HepG2 (cell line): ENCODE measurements around the gene CCDC142. TPM values are rescaled to one million over a fixed set of nuclear protein-coding genes. Genes with fewer than 3 reads are reported as not detected.

ENCODE experiments used
- ATAC-seq: fragments of 200-7000 bp; cut with Tn5 transposase; 3 replicates; pipeline ENCODE4 v1.9.1; 2020; ENCODE audit warnings: mild to moderate bottlenecking, moderate library complexity
- BruUV-seq: library from RNA; stranded (reverse); fragments of 400-500 nt; replicated peaks from 2 replicates; lab custom pipeline; 2021; lab: Mats Ljungman, UMichigan
- CTCF ChIA-PET: fragments of 300-600 bp; formaldehyde crosslinking; extraction: SDS; loops from one replicate; lab custom pipeline; 2021; ENCODE audit warnings: low total read pairs, inconsistent platforms, low intra/inter-chr PET ratio; lab: Yijun Ruan, JAX
- POLR2A ChIA-PET: fragments of 350-600 bp; sonication (Branson Sonifier 250); formaldehyde crosslinking; loops from one replicate; lab custom pipeline; 2020; ENCODE audit warnings: antibody characterized with exemption, inconsistent platforms; lab: Yijun Ruan, JAX
- DNase-seq: peaks from one replicate; pipeline ENCODE4 v3.0.0-alpha.2; 2015; ENCODE audit warnings: low spot score
- FAIRE-seq: peaks from 3 replicates; lab custom pipeline; 2011; peaks lifted over from hg19 to GRCh38; lab: Jason Lieb, UNC
- H2AFZ ChIP-seq: one replicate; pipeline ENCODE4 v1.6.1; 2011; ENCODE audit warnings: low read length, inconsistent platforms
- H3K27ac ChIP-seq: fragments of 300-600 bp; 3 replicates; pipeline ENCODE4 v1.8.0; 2011; ENCODE audit warnings: mixed run types, mild to moderate bottlenecking, mixed read lengths, low read length, inconsistent platforms; ENCODE audit not compliant: insufficient read depth; ENCODE audit errors: extremely low read length
- H3K27me3 ChIP-seq, 2 experiments: fragments of 200-600 bp in 1 of 2; 2 replicates in 1 of 2; 3 replicates in 1 of 2; pipeline versions ENCODE4 v1.6.0 to v1.8.0; 2011; ENCODE audit warnings: low read length in 2 of 2, mild to moderate bottlenecking in 2 of 2, moderate library complexity in 2 of 2, inconsistent platforms in 1 of 2; ENCODE audit not compliant: insufficient read depth in 2 of 2, control insufficient read depth in 1 of 2
- H3K36me3 ChIP-seq, 2 experiments: fragments of 200-600 bp in 1 of 2; replicated peaks in 1 of 2; 2 replicates in 1 of 2; 3 replicates in 1 of 2; pipeline versions ENCODE4 v1.5.1 to v1.8.0; 2011; ENCODE audit warnings: low read length in 2 of 2, inconsistent platforms in 1 of 2; ENCODE audit not compliant: insufficient read depth in 2 of 2, control insufficient read depth in 1 of 2
- H3K4me1 ChIP-seq: 2 replicates; pipeline ENCODE4 v1.5.1; 2012; ENCODE audit warnings: low read length, inconsistent platforms; ENCODE audit not compliant: insufficient read depth
- H3K4me2 ChIP-seq: 2 replicates; pipeline ENCODE4 v1.6.0; 2011; ENCODE audit warnings: low read depth, low read length, inconsistent platforms
- H3K4me3 ChIP-seq, 3 experiments: fragments of 200-600 bp in 1 of 3; sonication (generic), shearing (Covaris generic) in 1 of 3; replicated peaks in 1 of 3; 2 replicates each; pipeline ENCODE4 v1.5.1; 2011 to 2016; ENCODE audit warnings: low read length in 3 of 3, inconsistent platforms in 2 of 3, low read depth in 2 of 3, mild to moderate bottlenecking in 2 of 3, control low read depth in 1 of 3, mixed read lengths in 1 of 3; ENCODE audit not compliant: insufficient read depth in 1 of 3
- H3K79me2 ChIP-seq: one replicate; pipeline ENCODE4 v1.6.1; 2011; ENCODE audit warnings: low read length, inconsistent platforms; ENCODE audit not compliant: insufficient read depth
- H3K9ac ChIP-seq: 2 replicates; pipeline ENCODE4 v1.6.0; 2011; ENCODE audit warnings: mild to moderate bottlenecking, low read depth, low read length, inconsistent platforms; ENCODE audit not compliant: insufficient read depth
- H3K9me3 ChIP-seq: 2 replicates; pipeline ENCODE4 v1.5.1; 2012; ENCODE audit warnings: mild to moderate bottlenecking, low read length
- H4K20me1 ChIP-seq: 2 replicates; pipeline ENCODE4 v1.6.0; 2011; ENCODE audit warnings: inconsistent platforms, mild to moderate bottlenecking, low read length, moderate library complexity; ENCODE audit not compliant: insufficient read depth
- CHD4 ChIP-seq: fragments of 200-600 bp; sonication (generic); IDR thresholded peaks from 2 replicates; pipeline ENCODE4 v1.7.0; 2017; ENCODE audit warnings: mild to moderate bottlenecking, low read length, borderline replicate concordance
- EP300 ChIP-seq, 3 experiments: sonication (generic) in 1 of 3; formaldehyde crosslinking in 1 of 3; IDR thresholded peaks; 2 replicates each; pipeline versions ENCODE4 v1.5.1 to v1.6.1; 2011 to 2020; ENCODE audit warnings: low read depth in 2 of 3, low read length in 2 of 3, borderline replicate concordance in 1 of 3, improper control_type of control experiment in 1 of 3, mild to moderate bottlenecking in 1 of 3, missing genetic modification reagents in 1 of 3, moderate library complexity in 1 of 3
- FOXA3 ChIP-seq: IDR thresholded peaks from 2 replicates; pipeline ENCODE4 v1.6.1; 2016; ENCODE audit warnings: missing genetic modification reagents, missing compliant biosample characterization
- HDAC2 ChIP-seq: sonication (generic); formaldehyde crosslinking; IDR thresholded peaks from 2 replicates; pipeline ENCODE4 v1.4.0; 2020; ENCODE audit warnings: missing genetic modification reagents
- HIVEP1 ChIP-seq: sonication (generic); formaldehyde crosslinking; IDR thresholded peaks from 2 replicates; pipeline ENCODE4 v1.4.0; 2020; ENCODE audit warnings: mild to moderate bottlenecking, missing genetic modification reagents
- PHF20 ChIP-seq: sonication (generic); formaldehyde crosslinking; IDR thresholded peaks from 2 replicates; pipeline ENCODE4 v1.5.0; 2020; ENCODE audit warnings: mild to moderate bottlenecking, missing genetic modification reagents
- PITX1 ChIP-seq: sonication (generic); formaldehyde crosslinking; IDR thresholded peaks from 2 replicates; pipeline ENCODE4 v1.5.1; 2020; ENCODE audit warnings: mild to moderate bottlenecking, missing genetic modification reagents
- RAD21 ChIP-seq: fragments of 450-650 bp; formaldehyde crosslinking; IDR thresholded peaks from 2 replicates; pipeline ENCODE4 v1.5.0; 2020; ENCODE audit warnings: mild to moderate bottlenecking
- SAFB2 ChIP-seq: sonication (generic); formaldehyde crosslinking; IDR thresholded peaks from 2 replicates; pipeline ENCODE4 v1.5.1; 2020; ENCODE audit warnings: missing genetic modification reagents, low read depth, mild to moderate bottlenecking, borderline replicate concordance
- SAP130 ChIP-seq: IDR thresholded peaks from 2 replicates; pipeline ENCODE4 v1.6.1; 2016; ENCODE audit warnings: low read depth
- SMARCC2 ChIP-seq: fragments of 450-650 bp; IDR thresholded peaks from 2 replicates; pipeline ENCODE4 v1.6.1; 2017; ENCODE audit warnings: antibody characterized with exemption, mild to moderate bottlenecking
- ZEB1 ChIP-seq: IDR thresholded peaks from 2 replicates; pipeline ENCODE4 v1.6.1; 2012; ENCODE audit warnings: mild to moderate bottlenecking, low read depth, inconsistent platforms; ENCODE audit not compliant: insufficient replicate concordance
- ZFP90 ChIP-seq: sonication (generic); formaldehyde crosslinking; IDR thresholded peaks from 2 replicates; pipeline ENCODE4 v1.8.0; 2022; ENCODE audit warnings: missing genetic modification reagents, mild to moderate bottlenecking, inconsistent platforms, borderline replicate concordance
- ZNF605 ChIP-seq: sonication (generic); formaldehyde crosslinking; IDR thresholded peaks from 2 replicates; pipeline ENCODE4 v1.8.0; 2022; ENCODE audit warnings: mild to moderate bottlenecking, missing genetic modification reagents
- ZNF761 ChIP-seq: sonication (generic); formaldehyde crosslinking; conservative IDR thresholded peaks from 2 replicates; pipeline ENCODE4 v1.4.0; 2020; ENCODE audit warnings: mild to moderate bottlenecking, missing genetic modification reagents
- ZSCAN21 ChIP-seq: sonication (generic); formaldehyde crosslinking; IDR thresholded peaks from 2 replicates; pipeline ENCODE4 v1.8.0; 2022; ENCODE audit warnings: mild to moderate bottlenecking, missing genetic modification reagents, moderate library complexity, borderline replicate concordance
- WGBS: methylation state at CpG from one replicate; pipeline ENCODE4 v1.1.6; 2017; ENCODE audit warnings: low lambda C conversion rate; 5-methylcytosine and 5-hydroxymethylcytosine counted together
- in situ Hi-C: cut with HindIII; loops from 2 replicates; pipeline ENCODE4 v1.10.0; 2017; ENCODE audit warnings: low pct_unique_long_range_greater_than_20kb; ENCODE audit not compliant: extremely low pct_ligation_motif_present
- intact Hi-C: fragments of 100-400 bp; cut with micrococcal nuclease; formaldehyde crosslinking; loops from one replicate; pipeline ENCODE4 v1.10.0; 2022; ENCODE audit not compliant: unreplicated experiment
- polyA plus RNA-seq, 8 experiments: library from polyadenylated mRNA; depleted of rRNA in 3 of 8; stranded (reverse) in 7 of 8; unstranded in 1 of 8; fragments of >200 nt; fragmentation: Illumina TruSeq in 4 of 8; extraction: Trizol in 4 of 8; gene quantifications; 2 replicates each; pipeline versions ENCODE4 v1.2.1 to v1.2.3, GENCODE V29; 2011 to 2016; ENCODE audit warnings: low read depth in 4 of 8, missing spikeins in 1 of 8, mixed read lengths in 1 of 8; ENCODE audit not compliant: insufficient read depth in 1 of 8
- total RNA-seq, 5 experiments: library from RNA; depleted of rRNA; stranded (reverse); fragments of >200 nt; fragmentation: Illumina TruSeq; extraction: Trizol; gene quantifications; 2 replicates each; pipeline ENCODE4 v1.2.3, GENCODE V29; 2016; ENCODE audit warnings: low read depth in 1 of 5
- TF ChIP-seq, protein P1 (sequence below): sonication (generic); formaldehyde crosslinking; IDR thresholded peaks from 2 replicates; pipeline ENCODE4; 2020; ENCODE audit warnings: missing genetic modification reagents, mild to moderate bottlenecking, borderline replicate concordance

Gene CCDC142
- total and polyA plus RNA-seq, 2 of the 13 experiments (the other 11 are each of a cell fraction or from before 2014, with no cell fraction given), result 14.7 to 30.4 TPM

DNA sequence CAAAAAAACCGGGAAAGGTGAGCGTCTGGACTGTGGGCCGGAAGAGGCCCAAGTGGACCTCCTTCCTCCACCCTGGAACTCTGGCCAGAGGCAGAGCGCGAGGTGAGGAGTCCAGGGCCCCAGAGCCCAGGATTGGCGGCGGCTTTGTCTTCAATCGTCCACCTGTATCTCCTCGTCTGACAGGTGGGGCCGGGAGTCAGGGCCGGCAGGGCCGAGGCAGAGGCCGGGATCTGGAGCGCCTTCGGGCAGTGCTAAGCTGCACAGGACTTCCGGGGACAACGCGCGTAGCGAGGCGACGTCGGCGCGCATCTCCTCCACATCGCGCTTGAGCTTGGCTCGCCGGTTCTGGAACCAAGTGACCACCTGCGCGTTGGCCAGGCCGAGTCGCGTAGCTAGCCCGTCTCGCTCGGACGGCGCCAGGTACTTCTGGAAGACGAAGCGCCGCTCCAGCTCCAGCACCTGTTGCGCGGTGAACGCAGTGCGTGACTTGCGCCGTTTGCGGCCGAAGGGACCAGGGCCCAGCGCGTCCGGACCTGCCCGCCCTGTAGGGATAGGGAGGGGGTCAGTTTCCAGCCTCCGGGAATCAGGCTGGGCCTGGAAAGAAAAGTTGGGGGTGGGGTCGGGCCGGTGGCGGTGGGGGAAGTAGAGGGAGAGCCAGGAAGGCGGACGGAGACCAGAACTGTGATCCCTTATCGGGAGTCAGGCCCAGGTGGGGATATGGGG is 15.1 kb upstream of the CCDC142 start (continued):
- TF ChIP-seq SAFB2 (no peak), FOXA3 (CRISPR knock-in tag) (no peak)

GRCh38 chr2:74496997-74497776 is 14.4 kb upstream of the CCDC142 start:
- Histone ChIP-seq H4K20me1 (no peaks in the 10 kb centered on the region), H3K79me2 (peaks cover 13% of the 10 kb centered on the region), H3K27ac (peak overlapping the region; percentile 70), H3K4me1 (peaks cover 66% of the 10 kb centered on the region), H3K36me3 (peaks cover 12 to 21% of the 10 kb centered on the region in 2 experiments), H3K9me3 (no peaks in the 10 kb centered on the region), H3K9ac (peak overlapping the region; percentile 41; the same call in 1 of the 2 replicates), H3K27me3 (no peaks in the 10 kb centered on the region; a peak in 1 of 5 replicates), H2AFZ (no peak overlapping the region), H3K4me2 (peak overlapping the region; percentile 92), H3K4me3 (peak overlapping the region; percentile 2 to 66 (median 53); a peak in 5 of 6 replicates)
- BruUV-seq, result no TSS peak
- ChIA-PET POLR2A (interaction anchor here (0.6 to 16.5 kb wide), 10 partner anchors 10 to 106 kb away, joined by 3 to 795 read pairs (median 4); partner anchors contain the start of genes CCDC142, DQX1, MRPL53 and PCGF1), CTCF (no interaction called here)
- intact Hi-C loops (loop anchor here (1.0 to 10.0 kb wide), 2 partner anchors 8 to 1802 kb away; no protein-coding TSS in a partner anchor), in situ Hi-C loops (no loop called here)
- FAIRE-seq, result peak; percentile 99
- ATAC-seq, result peak; percentile 50
- peak; percentile 86 for DNase-seq
- WGBS, result 41% methylated on average over 18 of the region's 19 CpGs
- TF ChIP-seq PITX1 (CRISPR knock-in tag), result peak; percentile 81
- TF ChIP-seq ZEB1, result peak; percentile 24
- no peak; the same call in 1 of the 2 replicates for TF ChIP-seq PHF20
- TF ChIP-seq RAD21 (CRISPR knock-in tag), result peak; percentile 7; the same call in 1 of the 2 replicates
- TF ChIP-seq SMARCC2, result no peak
- TF ChIP-seq HDAC2 (CRISPR knock-in tag), result 0 out of 2 replicates have a peak, but pooled peaks have one; percentile 37
- TF ChIP-seq CHD4, result peak; percentile 87
- TF ChIP-seq ZFP90 (CRISPR knock-in tag), result 0 out of 2 replicates have a peak, but pooled peaks have one; percentile 32
- peak; percentile 47; the same call in 1 of the 2 replicates for TF ChIP-seq ZNF605 (CRISPR knock-in tag)
- TF ChIP-seq SAP130, result peak; percentile 18
- TF ChIP-seq, protein P1, sequence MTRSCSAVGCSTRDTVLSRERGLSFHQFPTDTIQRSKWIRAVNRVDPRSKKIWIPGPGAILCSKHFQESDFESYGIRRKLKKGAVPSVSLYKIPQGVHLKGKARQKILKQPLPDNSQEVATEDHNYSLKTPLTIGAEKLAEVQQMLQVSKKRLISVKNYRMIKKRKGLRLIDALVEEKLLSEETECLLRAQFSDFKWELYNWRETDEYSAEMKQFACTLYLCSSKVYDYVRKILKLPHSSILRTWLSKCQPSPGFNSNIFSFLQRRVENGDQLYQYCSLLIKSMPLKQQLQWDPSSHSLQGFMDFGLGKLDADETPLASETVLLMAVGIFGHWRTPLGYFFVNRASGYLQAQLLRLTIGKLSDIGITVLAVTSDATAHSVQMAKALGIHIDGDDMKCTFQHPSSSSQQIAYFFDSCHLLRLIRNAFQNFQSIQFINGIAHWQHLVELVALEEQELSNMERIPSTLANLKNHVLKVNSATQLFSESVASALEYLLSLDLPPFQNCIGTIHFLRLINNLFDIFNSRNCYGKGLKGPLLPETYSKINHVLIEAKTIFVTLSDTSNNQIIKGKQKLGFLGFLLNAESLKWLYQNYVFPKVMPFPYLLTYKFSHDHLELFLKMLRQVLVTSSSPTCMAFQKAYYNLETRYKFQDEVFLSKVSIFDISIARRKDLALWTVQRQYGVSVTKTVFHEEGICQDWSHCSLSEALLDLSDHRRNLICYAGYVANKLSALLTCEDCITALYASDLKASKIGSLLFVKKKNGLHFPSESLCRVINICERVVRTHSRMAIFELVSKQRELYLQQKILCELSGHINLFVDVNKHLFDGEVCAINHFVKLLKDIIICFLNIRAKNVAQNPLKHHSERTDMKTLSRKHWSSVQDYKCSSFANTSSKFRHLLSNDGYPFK (CRISPR knock-in tag), result no peak
- TF ChIP-seq EP300 (IDR thresholded peaks at IDR 0.05; ENCODE audit: low read depth in 2 of 2, low read length in 2 of 2), result peak in 1 of 2 experiments; percentile 85; a peak in 1 of 4 replicates
- TF ChIP-seq EP300 (CRISPR knock-in tag; IDR thresholded peaks at IDR 0.05; ENCODE audit: borderline replicate concordance), result peak; percentile 24; the same call in 1 of the 2 replicates
- peak; percentile 49; the same call in 1 of the 2 replicates for TF ChIP-seq ZNF761 (CRISPR knock-in tag)
- 0 out of 2 replicates have a peak, but pooled peaks have one; percentile 39 for TF ChIP-seq ZSCAN21 (CRISPR knock-in tag)
- 0 out of 2 replicates have a peak, but pooled peaks have one; percentile 50 for TF ChIP-seq HIVEP1
